OCI-LY3 (cell line): ENCODE results near the gene CISD3.

Experiments
- H2AFZ ChIP-seq: fragments of 200-600, 300-600 bp; shearing (Covaris generic); 2 replicates; pipeline ENCODE4 v1.6.0; 2014; ENCODE audit warnings: antibody characterized with exemption, low read depth, low read length
- H3K27ac ChIP-seq: fragments of 200-600, 300-600 bp; sonication (generic); 2 replicates; pipeline ENCODE4 v1.5.1; 2014; ENCODE audit warnings: mild to moderate bottlenecking, low read length, moderate library complexity, mixed read lengths
- H3K27me3 ChIP-seq: fragments of 200-600, 300-600 bp; sonication (generic); 2 replicates; pipeline ENCODE4 v1.6.1; 2014; ENCODE audit warnings: low read depth, low read length, mixed read lengths
- H3K36me3 ChIP-seq: fragments of 200-600, 300-600 bp; sonication (generic); replicated peaks from 2 replicates; pipeline ENCODE3; 2014; ENCODE audit warnings: low read depth, low read length, mixed read lengths
- H3K4me1 ChIP-seq: fragments of 300-600, 200-600 bp; sonication (generic); 2 replicates; pipeline ENCODE4 v1.6.1; 2014; ENCODE audit warnings: low read length, mixed read lengths
- H3K4me2 ChIP-seq: fragments of 200-600, 300-600 bp; sonication (generic); 2 replicates; pipeline ENCODE4 v1.6.1; 2014; ENCODE audit warnings: low read length, mixed read lengths
- H3K4me3 ChIP-seq: fragments of 300-600, 200-600 bp; sonication (generic); 2 replicates; pipeline ENCODE4 v1.5.1; 2014; ENCODE audit warnings: antibody characterized with exemption, mild to moderate bottlenecking, low read length, moderate library complexity
- H3K79me2 ChIP-seq: fragments of 300-600, 200-600 bp; shearing (Covaris generic); 2 replicates; pipeline ENCODE4 v1.6.1; 2014; ENCODE audit warnings: mild to moderate bottlenecking, low read length, mixed read lengths
- H3K9ac ChIP-seq: fragments of 300-600, 200-600 bp; shearing (Covaris generic); 2 replicates; pipeline ENCODE4 v1.6.0; 2014; ENCODE audit warnings: mild to moderate bottlenecking, low read length, moderate library complexity
- H3K9me3 ChIP-seq: fragments of 200-600, 300-600 bp; shearing (Covaris generic); 2 replicates; pipeline ENCODE4 v1.6.1; 2014; ENCODE audit warnings: low read length, mixed read lengths; ENCODE audit not compliant: insufficient read depth
- H4K20me1 ChIP-seq: fragments of 200-600, 300-600 bp; sonication (generic); 2 replicates; pipeline ENCODE4 v1.6.1; 2016; ENCODE audit warnings: low read length, mixed read lengths; ENCODE audit not compliant: insufficient read depth
- EZH2phosphoT487 ChIP-seq: fragments of 200-600 bp; shearing (Covaris generic); IDR thresholded peaks from 2 replicates; pipeline ENCODE4 v1.6.1; 2018; ENCODE audit warnings: antibody characterized with exemption, mixed run types, low read depth
- TF ChIP-seq, protein P1 (sequence below): fragments of 200-600, 300-600 bp; sonication (generic); IDR thresholded peaks from 2 replicates; pipeline ENCODE4 v1.5.1; 2014; ENCODE audit warnings: antibody characterized with exemption, low read length, low read depth

CISD3 gene

GRCh38 chr17:38703742-38704605, 26.2 kb upstream of the CISD3 start:
- peak overlapping the region; percentile 100 for H3K27ac ChIP-seq
- H3K4me2 ChIP-seq, result peak overlapping the region; percentile 100
- H3K4me1 ChIP-seq, result peaks cover 36% of the 10 kb centered on the region
- peak overlapping the region; percentile 96 for H3K4me3 ChIP-seq
- H4K20me1 ChIP-seq, result peaks cover 15% of the 10 kb centered on the region
- peaks cover 61% of the 10 kb centered on the region for H3K79me2 ChIP-seq
- H3K9ac ChIP-seq, result peak overlapping the region; percentile 100
- H2AFZ ChIP-seq, result no peak overlapping the region
- H3K36me3 ChIP-seq, result peaks cover 17% of the 10 kb centered on the region
- H3K9me3 ChIP-seq, result no peaks in the 10 kb centered on the region
- H3K27me3 ChIP-seq, result no peaks in the 10 kb centered on the region
- TF ChIP-seq, protein P1, sequence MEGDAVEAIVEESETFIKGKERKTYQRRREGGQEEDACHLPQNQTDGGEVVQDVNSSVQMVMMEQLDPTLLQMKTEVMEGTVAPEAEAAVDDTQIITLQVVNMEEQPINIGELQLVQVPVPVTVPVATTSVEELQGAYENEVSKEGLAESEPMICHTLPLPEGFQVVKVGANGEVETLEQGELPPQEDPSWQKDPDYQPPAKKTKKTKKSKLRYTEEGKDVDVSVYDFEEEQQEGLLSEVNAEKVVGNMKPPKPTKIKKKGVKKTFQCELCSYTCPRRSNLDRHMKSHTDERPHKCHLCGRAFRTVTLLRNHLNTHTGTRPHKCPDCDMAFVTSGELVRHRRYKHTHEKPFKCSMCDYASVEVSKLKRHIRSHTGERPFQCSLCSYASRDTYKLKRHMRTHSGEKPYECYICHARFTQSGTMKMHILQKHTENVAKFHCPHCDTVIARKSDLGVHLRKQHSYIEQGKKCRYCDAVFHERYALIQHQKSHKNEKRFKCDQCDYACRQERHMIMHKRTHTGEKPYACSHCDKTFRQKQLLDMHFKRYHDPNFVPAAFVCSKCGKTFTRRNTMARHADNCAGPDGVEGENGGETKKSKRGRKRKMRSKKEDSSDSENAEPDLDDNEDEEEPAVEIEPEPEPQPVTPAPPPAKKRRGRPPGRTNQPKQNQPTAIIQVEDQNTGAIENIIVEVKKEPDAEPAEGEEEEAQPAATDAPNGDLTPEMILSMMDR, result no peak
- TF ChIP-seq EZH2phosphoT487, result no peak

DNA sequence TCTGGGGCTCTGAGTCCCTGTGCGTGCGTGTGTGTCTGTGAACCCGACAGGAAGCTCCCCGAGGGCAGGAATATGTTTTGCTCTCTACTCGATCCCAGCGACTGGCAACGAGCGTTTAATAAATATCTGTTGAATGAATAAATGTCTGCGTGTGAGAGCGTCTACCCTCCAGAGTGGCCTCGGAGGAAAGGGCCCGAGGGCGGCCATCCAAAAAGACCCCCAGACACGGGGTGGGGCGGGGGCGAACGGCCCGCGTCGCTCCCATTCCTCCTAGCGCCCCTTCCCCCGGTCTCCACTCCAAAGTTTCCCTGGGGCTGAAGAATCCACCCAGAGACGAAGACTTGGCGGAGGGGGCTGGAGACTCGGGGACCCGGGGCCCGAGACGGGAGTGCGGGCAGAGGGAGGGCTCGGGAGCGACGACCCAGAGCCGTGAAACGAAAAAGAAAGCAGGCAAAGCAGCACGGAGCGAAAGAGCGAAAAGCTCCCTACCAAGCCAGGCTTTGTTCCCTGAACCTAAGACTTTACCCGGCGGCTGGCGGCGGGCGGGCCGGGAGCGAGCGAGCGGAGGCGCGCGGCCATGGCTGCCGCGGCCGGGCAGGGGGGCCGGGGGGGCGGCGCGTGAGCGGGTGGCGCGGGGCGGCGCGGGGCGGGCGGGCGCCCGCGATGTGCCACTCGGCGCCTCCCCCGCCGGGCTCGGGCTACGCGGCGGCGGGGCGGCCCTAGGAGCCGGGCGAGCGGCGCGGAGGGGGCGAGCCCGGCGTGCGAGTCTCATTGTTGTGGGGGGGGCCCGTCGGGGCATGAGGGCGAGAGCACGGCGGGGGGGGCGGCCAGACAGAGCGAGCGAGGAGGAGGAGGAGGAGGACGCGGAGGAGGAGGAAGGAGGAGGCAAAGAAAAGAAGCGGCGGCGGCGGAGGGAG, 25.3 kb upstream of the CISD3 start, which contains the start of gene MLLT6:
TSS of gene MLLT6 (plus strand) at position 668 of the 917 bp plus-strand sequence. CDS start 360 bp downstream, outside the sequence.
- peak within 1 kb of the TSS; percentile 96 for H3K4me3 ChIP-seq
- H3K4me1 ChIP-seq, result peaks cover 27% of the 10 kb centered on the region
- peak within 1 kb of the TSS; percentile 100 for H3K4me2 ChIP-seq
- H3K9me3 ChIP-seq, result no peaks in the 10 kb centered on the region
- H3K9ac ChIP-seq, result peak within 1 kb of the TSS; percentile 100
- peaks cover 26% of the 10 kb centered on the region for H3K36me3 ChIP-seq
- peaks cover 70% of the 10 kb centered on the region for H3K79me2 ChIP-seq
- H3K27me3 ChIP-seq, result no peaks in the 10 kb centered on the region
- H3K27ac ChIP-seq, result peak within 1 kb of the TSS; percentile 100
- TF ChIP-seq, protein P1, result no peak
- no peak for TF ChIP-seq EZH2phosphoT487
- peaks cover 18% of the 10 kb centered on the region for H4K20me1 ChIP-seq
- H2AFZ ChIP-seq, result no peak within 1 kb of the TSS

GRCh38 chr17:38705523-38705802, 24.7 kb upstream of the CISD3 start:
- Histone ChIP-seq H3K27ac (peak overlapping the region; percentile 81), H3K4me2 (peak overlapping the region; percentile 94)

More at GRCh38 chr17:38705523-38705802, 24.7 kb upstream of the CISD3 start:
- TF ChIP-seq, protein P1, result no peak
- TF ChIP-seq EZH2phosphoT487, result no peak
- no peaks in the 10 kb centered on the region for H3K27me3 ChIP-seq
- peaks cover 21% of the 10 kb centered on the region for H3K4me1 ChIP-seq
- H3K9me3 ChIP-seq, result no peaks in the 10 kb centered on the region
- H3K36me3 ChIP-seq, result peaks cover 28% of the 10 kb centered on the region
- H2AFZ ChIP-seq, result no peak overlapping the region
- H3K4me3 ChIP-seq, result peak overlapping the region; percentile 96
- peak overlapping the region; percentile 99 for H3K9ac ChIP-seq
- H3K79me2 ChIP-seq, result peaks cover 75% of the 10 kb centered on the region
- peaks cover 20% of the 10 kb centered on the region for H4K20me1 ChIP-seq
